Breast epithelium (tissue), 4 donors: ENCODE results near the gene FAM83B. TPM values are rescaled to one million over a fixed set of nuclear protein-coding genes. Genes with fewer than 3 reads are reported as not detected.

Source experiments
- DNase-seq, 2 donors: peaks; one replicate each; pipeline ENCODE4 v3.0.0-alpha.2; 2019; ENCODE audit warnings: low spot score in 2 of 2
- H3K27ac ChIP-seq, 2 donors: fragments of 200-600 bp; sonication (generic) in 1 of 2; one replicate each; pipeline ENCODE4 v1.5.1; 2016 to 2019; ENCODE audit warnings: mild to moderate bottlenecking in 1 of 2
- H3K27me3 ChIP-seq, 2 donors: fragments of 200-600 bp; sonication (generic) in 1 of 2; one replicate each; pipeline versions ENCODE4 v1.5.1 to v1.6.0; 2017 to 2019; ENCODE audit warnings: control low read depth in 1 of 2, mild to moderate bottlenecking in 1 of 2
- H3K36me3 ChIP-seq: fragments of 200-600 bp; one replicate; pipeline ENCODE4 v1.5.1; 2019
- H3K4me1 ChIP-seq, 2 donors: fragments of 200-600 bp; sonication (generic); one replicate each; pipeline ENCODE4 v1.5.1; 2016 to 2019; ENCODE audit warnings: control low read depth in 1 of 2
- H3K4me3 ChIP-seq, 3 donors: fragments of 200-600 bp; sonication (generic); 1 replicate in 2 of 3; 2 replicates in 1 of 3; pipeline ENCODE4 v1.5.1; 2016 to 2019; ENCODE audit warnings: mild to moderate bottlenecking in 3 of 3, moderate library complexity in 2 of 3
- H3K9me3 ChIP-seq, 2 donors: fragments of 200-600 bp; sonication (generic) in 1 of 2; one replicate each; pipeline ENCODE4 v1.5.1; 2016 to 2019; ENCODE audit warnings: control low read depth in 1 of 2
- CTCF ChIP-seq, 3 donors: fragments of 450-650 bp; IDR thresholded peaks; one replicate each; pipeline ENCODE4 v1.5.1; 2016 to 2017; ENCODE audit warnings: antibody characterized with exemption in 3 of 3, mild to moderate bottlenecking in 3 of 3, moderate library complexity in 3 of 3
- POLR2A ChIP-seq: fragments of 450-650 bp; IDR thresholded peaks from one replicate; pipeline ENCODE4 v1.6.1; 2016; ENCODE audit warnings: antibody characterized with exemption, mild to moderate bottlenecking, moderate library complexity
- POLR2AphosphoS5 ChIP-seq, 3 donors: sonication (generic); formaldehyde crosslinking; IDR thresholded peaks; one replicate each; pipeline ENCODE4 v1.6.1; 2017; ENCODE audit warnings: antibody characterized with exemption in 3 of 3
- intact Hi-C: fragments of 100-400 bp; cut with DNase I; formaldehyde crosslinking; loops from one replicate; pipeline ENCODE4 v1.15.1; 2023; ENCODE audit warnings: low total_unique reads
- total RNA-seq, 3 donors: library from RNA; depleted of rRNA; stranded (reverse); fragments of >200 nt; gene quantifications; one replicate each; pipeline ENCODE4 v1.1.0, GENCODE V29; 2016

The FAM83B gene
- total RNA-seq, 3 donors from 2014 or later = 0.16 to 13.6 (median 8.8) TPM

- no peak for DNase-seq
- Histone ChIP-seq H3K9me3 (no peaks in the 10 kb centered on the region), H3K27ac (no peak overlapping the region), H3K27me3 (no peaks in the 10 kb centered on the region), H3K4me3 (no peak overlapping the region), H3K36me3 (no peaks in the 10 kb centered on the region), H3K4me1 (no peaks in the 10 kb centered on the region)
- intact Hi-C loops = no loop called here
- no peak for TF ChIP-seq POLR2A
- no peak for TF ChIP-seq CTCF (IDR thresholded peaks at IDR 0.05)
- no peak for TF ChIP-seq POLR2AphosphoS5 (IDR thresholded peaks at IDR 0.05)
Observed at GRCh38 chr6:54886932-54887584, 40.5 kb downstream of the FAM83B start.

- no peaks in the 10 kb centered on the region for H3K9me3 ChIP-seq
- no peaks in the 10 kb centered on the region for H3K36me3 ChIP-seq
- no peak overlapping the region for H3K27ac ChIP-seq
- H3K27me3 ChIP-seq = no peaks in the 10 kb centered on the region
- intact Hi-C loops = no loop called here
- DNase-seq = no peak
- no peak overlapping the region for H3K4me3 ChIP-seq
- H3K4me1 ChIP-seq = no peaks in the 10 kb centered on the region
- TF ChIP-seq CTCF (IDR thresholded peaks at IDR 0.05) (no peak), POLR2A (no peak), POLR2AphosphoS5 (IDR thresholded peaks at IDR 0.05) (no peak)
Observed at GRCh38 chr6:54891536-54891935, 45.0 kb downstream of the FAM83B start.

- no peaks in the 10 kb centered on the region for H3K4me1 ChIP-seq
- intact Hi-C loops = no loop called here
- TF ChIP-seq POLR2A = no peak
- TF ChIP-seq CTCF (IDR thresholded peaks at IDR 0.05) = no peak
- DNase-seq = no peak
- no peaks in the 10 kb centered on the region for H3K9me3 ChIP-seq
- H3K4me3 ChIP-seq = no peak overlapping the region
- H3K27me3 ChIP-seq = no peaks in the 10 kb centered on the region
- no peak overlapping the region for H3K27ac ChIP-seq
- no peaks in the 10 kb centered on the region for H3K36me3 ChIP-seq
Observed at GRCh38 chr6:54892831-54893230, 46.3 kb downstream of the FAM83B start.

GRCh38 chr6:54893818-54894217 lies 47.2 kb downstream of the FAM83B start:
- no peaks in the 10 kb centered on the region for H3K4me1 ChIP-seq
- no peak overlapping the region for H3K27ac ChIP-seq
- no peaks in the 10 kb centered on the region for H3K36me3 ChIP-seq
- intact Hi-C loops = no loop called here
- no peak overlapping the region for H3K4me3 ChIP-seq
- no peak for TF ChIP-seq POLR2AphosphoS5 (IDR thresholded peaks at IDR 0.05)
- no peak for TF ChIP-seq POLR2A
- no peak for TF ChIP-seq CTCF (IDR thresholded peaks at IDR 0.05)
- no peaks in the 10 kb centered on the region for H3K9me3 ChIP-seq
- no peak for DNase-seq
- no peaks in the 10 kb centered on the region for H3K27me3 ChIP-seq

- DNase-seq = no peak
- no peak overlapping the region for H3K4me3 ChIP-seq
- H3K4me1 ChIP-seq = no peaks in the 10 kb centered on the region
- H3K36me3 ChIP-seq = no peaks in the 10 kb centered on the region
- TF ChIP-seq POLR2A (no peak), POLR2AphosphoS5 (IDR thresholded peaks at IDR 0.05) (no peak), CTCF (IDR thresholded peaks at IDR 0.05) (no peak)
- no peak overlapping the region for H3K27ac ChIP-seq
- no peaks in the 10 kb centered on the region for H3K27me3 ChIP-seq
- H3K9me3 ChIP-seq = no peaks in the 10 kb centered on the region
- intact Hi-C loops = no loop called here
Observed at GRCh38 chr6:54896302-54896701, 49.7 kb downstream of the FAM83B start.
